Right atrium auricular region (tissue), 2 donors: Measurements from ENCODE around the gene CCT6A. TPM values are rescaled to one million over a fixed set of nuclear protein-coding genes. Genes with fewer than 3 reads are reported as not detected.
"Not testable (repeated sequence)": the region's sequence is repeated elsewhere in the genome, so short reads cannot be mapped to it uniquely, and the experiment has no call there.

Experiments used
- DNase-seq: peaks from one replicate; pipeline ENCODE4 v3.0.0-alpha.2; 2019; ENCODE audit warnings: low spot score
- H3K27ac ChIP-seq, 2 donors: fragments of 200-600 bp; sonication (generic); 1 replicate in 1 of 2; 2 replicates in 1 of 2; pipeline ENCODE4 v1.5.1; 2016 to 2019
- H3K27me3 ChIP-seq, 2 donors: fragments of 200-600 bp; sonication (generic); one replicate each; pipeline versions ENCODE4 v1.5.1 to v1.6.0; 2017 to 2019
- H3K36me3 ChIP-seq: fragments of 200-600 bp; sonication (generic); one replicate; pipeline ENCODE4 v1.5.1; 2016
- H3K4me1 ChIP-seq, 2 donors: fragments of 200-600 bp; sonication (generic); one replicate each; pipeline versions ENCODE4 v1.5.1 to v1.6.0; 2017 to 2019
- H3K4me3 ChIP-seq, 2 donors: fragments of 200-600 bp; sonication (generic); 1 replicate in 1 of 2; 2 replicates in 1 of 2; pipeline ENCODE4 v1.5.1; 2017 to 2019; ENCODE audit warnings: mild to moderate bottlenecking in 1 of 2, moderate library complexity in 1 of 2
- H3K9me3 ChIP-seq, 2 donors: fragments of 200-600 bp; sonication (generic); one replicate each; pipeline ENCODE4 v1.5.1; 2019
- CTCF ChIP-seq, 2 donors: fragments of 200-600 bp; sonication (generic); IDR thresholded peaks; one replicate each; pipeline ENCODE4 v1.5.1; 2019; ENCODE audit warnings: antibody characterized with exemption in 2 of 2
- total RNA-seq, 2 donors: library from RNA; depleted of rRNA; stranded (reverse); fragments of >200 nt; gene quantifications; one replicate each; pipeline ENCODE4 v1.1.0, GENCODE V29; 2016

The CCT6A gene
- total RNA-seq, 2 donors from 2014 or later, result 39.3 to 68.1 TPM

GRCh38 chr7:56019501-56019900, 32.1 kb upstream of the CCT6A start:
- Histone ChIP-seq H3K36me3 (no peaks in the 10 kb centered on the region), H3K4me3 (no peak overlapping the region), H3K27me3 (no peaks in the 10 kb centered on the region), H3K9me3 (no peaks in the 10 kb centered on the region), H3K27ac (no peak overlapping the region), H3K4me1 (no peaks in the 10 kb centered on the region)
- no peak for TF ChIP-seq CTCF (IDR thresholded peaks at IDR 0.05)
- DNase-seq, result no peak

- no peaks in the 10 kb centered on the region for H3K4me1 ChIP-seq
- DNase-seq, result no peak
- no peak for TF ChIP-seq CTCF (IDR thresholded peaks at IDR 0.05)
Measured at GRCh38 chr7:56023500-56023899, 28.1 kb upstream of the CCT6A start.

GRCh38 chr7:56026538-56026937, 25.0 kb upstream of the CCT6A start:
- Histone ChIP-seq H3K27me3 (no peaks in the 10 kb centered on the region), H3K9me3 (no peaks in the 10 kb centered on the region), H3K4me3 (no peak overlapping the region), H3K4me1 (no peaks in the 10 kb centered on the region), H3K36me3 (no peaks in the 10 kb centered on the region), H3K27ac (no peak overlapping the region)
- no peak for DNase-seq
- no peak for TF ChIP-seq CTCF (IDR thresholded peaks at IDR 0.05)

More at GRCh38 chr7:56023500-56023899, 28.1 kb upstream of the CCT6A start:
- Histone ChIP-seq H3K27ac (no peak overlapping the region), H3K4me3 (no peak overlapping the region), H3K36me3 (no peaks in the 10 kb centered on the region), H3K27me3 (no peaks in the 10 kb centered on the region), H3K9me3 (no peaks in the 10 kb centered on the region)

DNA sequence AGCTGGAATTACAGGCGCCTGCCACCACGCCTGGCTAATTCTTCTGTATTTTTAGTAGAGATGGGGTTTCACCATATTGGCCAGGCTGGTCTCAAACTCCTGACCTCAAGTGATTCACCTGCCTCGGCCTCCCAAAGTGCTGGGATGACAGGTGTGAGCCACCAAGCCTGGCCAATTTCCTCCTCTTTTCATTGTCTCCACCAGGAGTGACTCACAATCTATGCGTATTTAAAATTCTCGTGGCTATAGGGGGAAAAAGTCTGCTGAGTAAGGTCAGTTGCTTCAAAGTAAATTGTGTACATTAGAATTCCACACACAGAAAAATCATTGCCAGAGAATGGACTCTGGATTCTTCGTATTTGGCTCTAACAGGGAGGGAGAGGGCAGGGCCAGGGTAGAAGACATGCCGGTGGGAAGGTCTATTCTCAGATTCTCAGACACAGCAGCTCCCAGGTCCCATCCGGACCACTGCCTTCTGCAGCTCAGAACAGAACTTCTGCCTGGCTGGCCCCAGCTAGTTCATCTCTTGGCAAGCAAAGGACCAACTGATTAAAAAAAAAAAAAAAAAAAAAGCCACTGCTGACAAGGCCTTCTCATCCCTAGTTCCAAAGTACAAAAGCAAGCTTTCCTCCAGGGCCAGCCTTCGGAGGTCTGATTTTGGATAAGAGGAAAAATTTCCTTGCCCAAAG, 22.5 kb upstream of the CCT6A start:
- H3K4me3 ChIP-seq, result no peak overlapping the region
- no peak for TF ChIP-seq CTCF (IDR thresholded peaks at IDR 0.05)
- peaks cover 0 to 4% of the 10 kb centered on the region in 2 donors for H3K4me1 ChIP-seq
- no peaks in the 10 kb centered on the region for H3K36me3 ChIP-seq
- no peak for DNase-seq
- no peaks in the 10 kb centered on the region for H3K27me3 ChIP-seq
- no peak overlapping the region for H3K27ac ChIP-seq
- no peaks in the 10 kb centered on the region for H3K9me3 ChIP-seq

- no peak for DNase-seq
- Histone ChIP-seq H3K36me3 (no peaks in the 10 kb centered on the region), H3K27ac (no peak overlapping the region), H3K4me1 (peaks cover 0 to 4% of the 10 kb centered on the region in 2 donors), H3K4me3 (no peak overlapping the region), H3K27me3 (no peaks in the 10 kb centered on the region), H3K9me3 (no peaks in the 10 kb centered on the region)
- TF ChIP-seq CTCF (IDR thresholded peaks at IDR 0.05), result no peak
Measured at GRCh38 chr7:56030340-56030739, 21.2 kb upstream of the CCT6A start.

DNA sequence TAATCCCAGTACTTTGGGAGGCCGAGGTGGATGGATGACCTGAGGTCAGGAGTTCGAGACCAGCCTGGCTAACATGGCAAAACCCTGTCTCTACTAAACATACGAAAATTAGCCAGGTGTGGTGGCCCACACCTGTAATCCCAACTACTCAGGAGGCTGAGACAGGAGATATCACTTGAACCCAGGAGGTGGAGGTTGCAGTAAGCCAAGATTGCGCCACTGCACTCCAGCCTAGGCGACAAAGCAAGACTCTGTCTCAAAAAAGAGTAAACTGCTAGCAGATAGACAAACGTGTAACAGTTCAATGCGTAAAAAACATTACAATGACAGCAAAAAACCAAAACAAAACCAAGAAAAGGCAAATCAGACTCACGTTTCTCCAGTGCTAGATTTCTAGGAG, 20.0 kb upstream of the CCT6A start:
- not testable (repeated sequence) for H3K9me3 ChIP-seq, H3K27ac ChIP-seq, H3K27me3 ChIP-seq, H3K36me3 ChIP-seq, H3K4me1 ChIP-seq, DNase-seq, H3K4me3 ChIP-seq

GRCh38 chr7:56032578-56032977, 19.0 kb upstream of the CCT6A start:
- not testable (repeated sequence) for DNase-seq, H3K36me3 ChIP-seq, H3K4me3 ChIP-seq, H3K4me1 ChIP-seq, H3K9me3 ChIP-seq, H3K27me3 ChIP-seq, H3K27ac ChIP-seq
